ENCODE data around the gene GPR84. TPM values are rescaled to one million over a fixed set of nuclear protein-coding genes. Genes with fewer than 3 reads are reported as not detected.

The GPR84 gene
- total and polyA plus RNA-seq, 2 of the 13 experiments (the other 11 are each of a cell fraction or from before 2014, with no cell fraction given): not detected

- no peak for TF ChIP-seq PRDM15 (CRISPR knock-in tag; IDR thresholded peaks at IDR 0.05)
- TF ChIP-seq MYPOP (CRISPR knock-in tag; IDR thresholded peaks at IDR 0.05): 0 out of 2 replicates have a peak, but pooled peaks have one; percentile 17
- no peak for TF ChIP-seq PHB2 (IDR thresholded peaks at IDR 0.05; ENCODE audit: partially characterized antibody)
- TF ChIP-seq HNF4G (IDR thresholded peaks at IDR 0.05; ENCODE audit: borderline replicate concordance, low read depth, low read length): no peak
- TF ChIP-seq HNF4G (CRISPR knock-in tag; IDR thresholded peaks at IDR 0.05; ENCODE audit: borderline replicate concordance, low read depth): no peak
- TF ChIP-seq TOPORS (CRISPR knock-in tag; IDR thresholded peaks at IDR 0.05): no peak
- TF ChIP-seq KDM6A (CRISPR knock-in tag; IDR thresholded peaks at IDR 0.05; ENCODE audit: low read depth): no peak
- 0 out of 2 replicates have a peak, but pooled peaks have one; percentile 24 for TF ChIP-seq ZSCAN20 (CRISPR knock-in tag; IDR thresholded peaks at IDR 0.05; ENCODE audit: borderline replicate concordance)
- TF ChIP-seq PATZ1 (CRISPR knock-in tag; IDR thresholded peaks at IDR 0.05): peak; percentile 94
- TF ChIP-seq ZNF605 (CRISPR knock-in tag; IDR thresholded peaks at IDR 0.05): no peak; the same call in 1 of the 2 replicates
- TF ChIP-seq ZNF800 (CRISPR knock-in tag; IDR thresholded peaks at IDR 0.05): no peak
- TF ChIP-seq ZKSCAN5 (CRISPR knock-in tag; IDR thresholded peaks at IDR 0.05): no peak
- TF ChIP-seq MAX (IDR thresholded peaks at IDR 0.05): peak; percentile 78
- TF ChIP-seq PHF21A (CRISPR knock-in tag; IDR thresholded peaks at IDR 0.05): peak; percentile 100
- TF ChIP-seq CREB3 (CRISPR knock-in tag; IDR thresholded peaks at IDR 0.05): no peak
- TF ChIP-seq HOXD1 (CRISPR knock-in tag; IDR thresholded peaks at IDR 0.05): peak; percentile 52; the same call in 1 of the 2 replicates
- TF ChIP-seq MAF1 (CRISPR knock-in tag; IDR thresholded peaks at IDR 0.05; ENCODE audit: borderline replicate concordance): no peak
Observed at GRCh38 chr12:54358945-54359761, 5.1 kb downstream of the GPR84 start (continued).
